ENCODE data around the gene JUNB. TPM values are rescaled to one million over a fixed set of nuclear protein-coding genes. Genes with fewer than 3 reads are reported as not detected.

JUNB gene
- total RNA-seq, 1 experiment from 2014 or later: 6.6 TPM

- no peak for TF ChIP-seq ZNF281 (CRISPR knock-in tag; IDR thresholded peaks at IDR 0.05)
- TF ChIP-seq ARID4B (CRISPR knock-in tag; IDR thresholded peaks at IDR 0.05; ENCODE audit: borderline replicate concordance): no peak
- TF ChIP-seq MXD4 (CRISPR knock-in tag; IDR thresholded peaks at IDR 0.05; ENCODE audit: borderline replicate concordance): no peak
- TF ChIP-seq AR (CRISPR knock-in tag; IDR thresholded peaks at IDR 0.05): no peak
- ChIA-PET CTCF (interaction anchor here (1.0 to 1.8 kb wide), 4 partner anchors 11 to 21 kb away, joined by 4 to 10 read pairs (median 6); no protein-coding TSS in a partner anchor), POLR2A (interaction anchor here (1.1 to 1.7 kb wide), 2 partner anchors 10 to 11 kb away, joined by 4 to 6 read pairs; partner anchors contain the start of gene JUNB)
- Mint-ChIP-seq H3K27me3 (ENCODE audit: low read depth) (no peaks in the 10 kb centered on the region; the same call in 1 of the 2 replicates), H3K4me1 (peaks cover 19% of the 10 kb centered on the region), H3K9me3 (no peaks in the 10 kb centered on the region), H3K36me3 (no peaks in the 10 kb centered on the region), H3K27ac (peak overlapping the region; percentile 92), H3K4me3 (peak overlapping the region; percentile 77)
- ATAC-seq (no peak), DNase-seq (ENCODE audit: low spot score) (no peak)
Observed at GRCh38 chr19:12782174-12782423, 9.2 kb upstream of the JUNB start.

GRCh38 chr19:12782424-12783290 is 8.6 kb upstream of the JUNB start:
- DNase-seq (ENCODE audit: low spot score) (peak; percentile 63), ATAC-seq (no peak)
- H3K27me3 Mint-ChIP-seq (ENCODE audit: low read depth): no peaks in the 10 kb centered on the region; the same call in 1 of the 2 replicates
- ChIA-PET POLR2A (interaction anchor here (1.1 to 1.7 kb wide), 2 partner anchors 9 to 11 kb away, joined by 4 to 6 read pairs; partner anchors contain the start of gene JUNB), CTCF (interaction anchor here (0.7 to 1.8 kb wide), 9 partner anchors 10 to 103 kb away, joined by 3 to 10 read pairs (median 6); no protein-coding TSS in a partner anchor)
- no peak overlapping the region for H3K27ac Mint-ChIP-seq
- peak overlapping the region; percentile 77 for H3K4me3 Mint-ChIP-seq
- no peaks in the 10 kb centered on the region for H3K9me3 Mint-ChIP-seq
- H3K4me1 Mint-ChIP-seq: peaks cover 19% of the 10 kb centered on the region
- no peaks in the 10 kb centered on the region for H3K36me3 Mint-ChIP-seq
- no peak for TF ChIP-seq ETV6 (CRISPR knock-in tag; IDR thresholded peaks at IDR 0.05)
- no peak for TF ChIP-seq CBFB (CRISPR knock-in tag; IDR thresholded peaks at IDR 0.05; ENCODE audit: low read depth)
- TF ChIP-seq GABPB1 (CRISPR knock-in tag; IDR thresholded peaks at IDR 0.05): no peak
- no peak for TF ChIP-seq CDX4 (CRISPR knock-in tag; IDR thresholded peaks at IDR 0.05; ENCODE audit: borderline replicate concordance)
- no peak for TF ChIP-seq NR1H2 (CRISPR knock-in tag; IDR thresholded peaks at IDR 0.05)
- no peak for TF ChIP-seq FOXP1 (CRISPR knock-in tag; IDR thresholded peaks at IDR 0.05; ENCODE audit: borderline replicate concordance)
- TF ChIP-seq ZNF423 (CRISPR knock-in tag; IDR thresholded peaks at IDR 0.05): peak; percentile 83
- no peak for TF ChIP-seq JUN (CRISPR knock-in tag; IDR thresholded peaks at IDR 0.05)
- TF ChIP-seq ZNF512 (CRISPR knock-in tag; IDR thresholded peaks at IDR 0.05; ENCODE audit: borderline replicate concordance): no peak
- no peak for TF ChIP-seq PREB (CRISPR knock-in tag; IDR thresholded peaks at IDR 0.05; ENCODE audit: borderline replicate concordance)
- 0 out of 2 replicates have a peak, but pooled peaks have one; percentile 13 for TF ChIP-seq HMGXB4 (CRISPR knock-in tag; IDR thresholded peaks at IDR 0.05)
- TF ChIP-seq SOX15 (CRISPR knock-in tag; IDR thresholded peaks at IDR 0.05): no peak
- no peak for TF ChIP-seq HMGA2 (CRISPR knock-in tag; IDR thresholded peaks at IDR 0.05)

All from WTC11 (cell line).